Loucy (cell line): ENCODE measurements around the gene PLSCR4.

ENCODE experiments used
- CTCF ChIP-seq: fragments of 200-600 bp; sonication (generic); conservative IDR thresholded peaks from 2 replicates; pipeline ENCODE4 v1.5.1; 2014; ENCODE audit warnings: mild to moderate bottlenecking, antibody characterized with exemption, low read length
- EZH2phosphoT487 ChIP-seq: fragments of 200-600 bp; IDR thresholded peaks from 2 replicates; pipeline ENCODE4 v1.6.1; 2018; ENCODE audit warnings: antibody characterized with exemption, mild to moderate bottlenecking, moderate library complexity, borderline replicate concordance

GRCh38 chr3:146271180-146271579, 20.3 kb upstream of the PLSCR4 start:
- TF ChIP-seq CTCF (no peak), EZH2phosphoT487 (no peak)
